ENCODE data around the gene MAN2B1. TPM values are rescaled to one million over a fixed set of nuclear protein-coding genes. Genes with fewer than 3 reads are reported as not detected.

MAN2B1 gene
- total and polyA plus RNA-seq, 12 donors, result 19.5 to 194 (median 113) TPM

GRCh38 chr19:12617646-12618045 lies 48.9 kb downstream of the MAN2B1 start:
- Histone ChIP-seq H3K4me3 (no peak overlapping the region), H3K9me3 (replicated peaks in 1 of 3) (no peaks in the 10 kb centered on the region), H3K27ac (no peak overlapping the region), H3K4me1 (replicated peaks in 1 of 2) (peaks cover 0 to 27% of the 10 kb centered on the region in 2 donors), H3K27me3 (no peaks in the 10 kb centered on the region), H3K36me3 (replicated peaks in 1 of 2) (peaks cover 0 to 13% of the 10 kb centered on the region in 2 donors)
- DNase-seq, result no peak
- WGBS, 4 donors, result 84 to 100% (median 91%) methylated on average over 4 of the region's 4 CpGs
- no peak for TF ChIP-seq CTCF (IDR thresholded peaks at IDR 0.05)
- no peak for TF ChIP-seq POLR2A (IDR thresholded peaks at IDR 0.05)
- intact Hi-C loops (cut with DNase I), result no loop called here

DNA sequence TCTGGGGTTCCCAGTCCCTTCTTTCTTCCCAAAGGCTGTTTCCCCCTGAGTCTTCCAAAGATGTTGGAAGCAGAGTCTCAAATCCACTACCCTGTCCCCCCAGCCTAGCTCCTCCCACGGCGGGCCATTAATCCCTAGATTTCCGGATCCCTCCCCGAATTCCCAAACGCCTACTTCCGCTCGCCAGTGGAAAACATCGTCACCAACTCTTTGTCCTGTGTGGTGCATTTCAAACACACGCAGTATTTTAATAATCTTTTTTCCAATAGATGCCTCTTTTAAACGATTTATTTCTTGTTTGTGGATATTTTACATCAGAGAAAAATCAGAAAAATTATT lies 55.2 kb downstream of the MAN2B1 start:
- H3K4me1 ChIP-seq (replicated peaks in 1 of 2), result peaks cover 12 to 37% of the 10 kb centered on the region in 2 donors
- intact Hi-C loops (cut with DNase I), result loop anchor here in 1 of 2 donors (5.0 kb wide), 1 partner anchor 56 kb away; the partner anchor contains the start of genes MAN2B1 and WDR83
- H3K9me3 ChIP-seq (replicated peaks in 1 of 3), result no peaks in the 10 kb centered on the region
- 0 to 1% (median 0%) methylated on average over 10 of the region's 10 CpGs for WGBS, 4 donors
- peak overlapping the region; percentile 86 to 99 (median 93) for H3K4me3 ChIP-seq
- no peaks in the 10 kb centered on the region for H3K27me3 ChIP-seq
- TF ChIP-seq CTCF (IDR thresholded peaks at IDR 0.05) (no peak), POLR2A (IDR thresholded peaks at IDR 0.05) (no peak)
- peak overlapping the region; percentile 96 to 100 (median 99) for H3K27ac ChIP-seq
- DNase-seq, result peak; percentile 71 to 90 (median 81)
- H3K36me3 ChIP-seq (replicated peaks in 1 of 2), result peaks cover 0 to 29% of the 10 kb centered on the region in 2 donors

- H3K4me1 ChIP-seq (replicated peaks in 1 of 2), result peaks cover 12 to 33% of the 10 kb centered on the region in 2 donors
- no peaks in the 10 kb centered on the region for H3K27me3 ChIP-seq
- H3K27ac ChIP-seq, result peak within 1 kb of the TSS; percentile 96 to 100 (median 99)
- peak; percentile 97 to 100 (median 99) for DNase-seq
- H3K36me3 ChIP-seq (replicated peaks in 1 of 2), result peaks cover 0 to 29% of the 10 kb centered on the region in 2 donors
- intact Hi-C loops (cut with DNase I), result loop anchor here in 1 of 2 donors (5.0 kb wide), 1 partner anchor 57 kb away; the partner anchor contains the start of genes MAN2B1 and WDR83
- H3K4me3 ChIP-seq, result peak within 1 kb of the TSS; percentile 86 to 99 (median 93)
- WGBS, 4 donors, result 0 to 1% (median 1%) methylated on average over 10 to 61 of the region's 61 CpGs
- TF ChIP-seq POLR2A (IDR thresholded peaks at IDR 0.05), result peak; percentile 90 to 91
- TF ChIP-seq CTCF (IDR thresholded peaks at IDR 0.05), result no peak
- no peaks in the 10 kb centered on the region for H3K9me3 ChIP-seq (replicated peaks in 1 of 3)
These were observed 55.8 kb downstream of the MAN2B1 start, which contains the start of the genes ZNF490 and ZNF791 for GRCh38 chr19:12610540-12611360. TSS of gene ZNF490 (minus strand) at chr19:12610813. CDS start at chr19:12610680, 133 bp downstream. TSS of gene ZNF791 (plus strand) at chr19:12610920. CDS start at chr19:12611080, 160 bp downstream.

- H3K36me3 ChIP-seq (replicated peaks in 1 of 2), result peaks cover 0 to 16% of the 10 kb centered on the region in 2 donors
- no peak overlapping the region for H3K4me3 ChIP-seq
- DNase-seq, result peak in 1 of 7 donors; percentile 35
- H3K27ac ChIP-seq, result no peak overlapping the region
- 79 to 92% (median 84%) methylated on average over 3 of the region's 3 CpGs for WGBS, 4 donors
- intact Hi-C loops (cut with DNase I), result no loop called here
- peaks cover 12 to 16% of the 10 kb centered on the region in 2 donors for H3K4me1 ChIP-seq (replicated peaks in 1 of 2)
- no peaks in the 10 kb centered on the region for H3K9me3 ChIP-seq (replicated peaks in 1 of 3)
- no peak for TF ChIP-seq POLR2A (IDR thresholded peaks at IDR 0.05)
- no peak for TF ChIP-seq CTCF (IDR thresholded peaks at IDR 0.05)
- no peaks in the 10 kb centered on the region for H3K27me3 ChIP-seq
These were observed 58.9 kb downstream of the MAN2B1 start for GRCh38 chr19:12607631-12608030.
